Measurements from ENCODE around the gene MS4A14.

- TF ChIP-seq CTCF (IDR thresholded peaks at IDR 0.05; ENCODE audit: low read depth, low read length) (no peak), POLR2A (IDR thresholded peaks at IDR 0.05; ENCODE audit: extremely low read depth, insufficient read length) (no peak)
Observed at GRCh38 chr11:60393016-60393415, 3.2 kb upstream of the MS4A14 start.
